AG04450 (cell line): ENCODE results near the gene TFAP2E. TPM values are rescaled to one million over a fixed set of nuclear protein-coding genes. Genes with fewer than 3 reads are reported as not detected.

Source experiments
- CTCF ChIA-PET: fragments of 300-600, 350-600 bp; formaldehyde crosslinking; extraction: SDS; loops from one replicate; lab custom pipeline; 2022; ENCODE audit warnings: antibody characterized with exemption, inconsistent platforms; lab: Charles Lee
- POLR2A ChIA-PET: fragments of 350-600 bp; formaldehyde crosslinking; extraction: SDS; loops from one replicate; lab custom pipeline; 2021; ENCODE audit warnings: antibody characterized with exemption, inconsistent platforms; lab: Yijun Ruan, JAX
- DNase-seq: peaks from one replicate; pipeline ENCODE4 v3.0.0-alpha.2; 2011; ENCODE audit warnings: low read depth, low spot score
- H3K27ac ChIP-seq: one replicate; pipeline ENCODE4 v1.5.1; 2012; ENCODE audit warnings: low read depth, low read length, control low read depth
- H3K27me3 ChIP-seq: one replicate; pipeline ENCODE4 v1.6.0; 2012; ENCODE audit warnings: low read length; ENCODE audit not compliant: control insufficient read depth, insufficient read depth
- H3K4me3 ChIP-seq: 2 replicates; pipeline ENCODE4 v1.5.1; 2011; ENCODE audit warnings: mild to moderate bottlenecking, low read depth, low read length, control low read depth
- H3K9me3 ChIP-seq: 2 replicates; pipeline ENCODE4 v1.5.1; 2012; ENCODE audit warnings: low read length; ENCODE audit not compliant: control insufficient read depth, insufficient read depth
- polyA minus RNA-seq: library from RNA; depleted of rRNA, polyadenylated mRNA; stranded (reverse); fragments of >200 nt; gene quantifications from 2 replicates; pipeline ENCODE4 v1.2.3, GENCODE V29; 2011; rRNA and poly(A)+ RNA removed
- polyA plus RNA-seq: library from polyadenylated mRNA; depleted of rRNA; stranded (reverse); fragments of >200 nt; gene quantifications from 2 replicates; pipeline ENCODE4 v1.2.3, GENCODE V29; 2011; rRNA removed
- TF ChIP-seq, protein P1 (sequence below): IDR thresholded peaks from 2 replicates; pipeline ENCODE4 v1.5.1; 2011; ENCODE audit warnings: low read depth, low read length, control low read depth, inconsistent platforms

TFAP2E gene
- 0.05 and 0.06 TPM in 2 replicates for polyA plus RNA-seq
- polyA minus RNA-seq = not detected in 2 replicates

DNA sequence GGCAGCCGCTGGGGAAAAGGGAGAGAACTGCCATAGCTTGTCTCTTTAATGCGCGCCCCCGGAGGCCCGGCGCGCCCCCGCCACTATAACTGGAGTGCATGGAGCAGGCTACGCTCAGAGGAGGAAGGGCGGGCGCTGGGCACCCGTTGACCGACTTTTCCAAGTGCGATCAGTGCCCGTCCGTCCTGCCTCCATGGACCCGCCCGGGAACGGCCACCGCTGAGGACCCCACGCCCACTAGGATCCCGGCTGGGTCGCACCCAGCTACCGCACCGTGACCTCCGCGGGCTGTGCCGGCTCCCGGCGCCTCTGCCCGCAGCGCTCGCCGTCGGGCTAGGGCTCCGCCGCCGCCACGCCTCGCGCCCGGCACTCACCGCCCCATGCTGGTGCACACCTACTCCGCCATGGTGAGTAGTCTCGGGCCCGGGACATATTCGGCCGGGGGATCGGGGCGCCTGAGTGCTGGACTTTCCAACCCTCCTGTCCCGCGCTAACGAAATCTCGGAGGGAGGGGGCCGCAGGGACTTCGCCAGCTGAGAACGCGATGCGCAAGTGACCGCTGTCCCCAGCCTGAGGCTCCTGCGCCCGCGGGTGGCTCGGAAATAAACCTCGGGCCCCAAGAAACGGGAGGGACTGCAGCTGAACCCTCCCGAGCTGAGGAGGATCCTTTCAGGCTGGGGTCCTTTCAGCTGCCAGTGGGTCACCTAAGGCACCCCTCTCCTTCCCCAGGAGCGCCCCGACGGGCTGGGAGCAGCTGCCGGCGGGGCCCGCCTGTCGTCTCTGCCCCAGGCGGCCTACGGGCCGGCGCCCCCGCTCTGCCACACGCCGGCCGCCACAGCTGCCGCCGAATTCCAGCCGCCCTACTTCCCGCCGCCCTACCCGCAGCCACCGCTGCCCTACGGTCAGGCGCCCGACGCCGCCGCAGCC is at the start of gene TFAP2E:
TFAP2E (plus strand) TSS at position 117 of the 927 bp plus-strand sequence; CDS start at position 381, 264 bp downstream.
- no peak within 1 kb of the TSS for H3K27ac ChIP-seq
- peaks cover 55% of the 10 kb centered on the region for H3K27me3 ChIP-seq
- POLR2A ChIA-PET = interaction anchor here (0.9 to 1.2 kb wide), 3 partner anchors 16 to 196 kb away, joined by 3 to 9 read pairs (median 3); partner anchors contain the start of genes CLSPN and NCDN
- peaks cover 5% of the 10 kb centered on the region; the same call in 1 of the 2 replicates for H3K9me3 ChIP-seq
- H3K4me3 ChIP-seq = peak within 1 kb of the TSS; percentile 60
- no peak for DNase-seq
- CTCF ChIA-PET = interaction anchor here (0.6 to 4.8 kb wide), 9 partner anchors 9 to 199 kb away, joined by 3 to 109 read pairs (median 4); partner anchors contain the start of gene CLSPN
- TF ChIP-seq, protein P1, sequence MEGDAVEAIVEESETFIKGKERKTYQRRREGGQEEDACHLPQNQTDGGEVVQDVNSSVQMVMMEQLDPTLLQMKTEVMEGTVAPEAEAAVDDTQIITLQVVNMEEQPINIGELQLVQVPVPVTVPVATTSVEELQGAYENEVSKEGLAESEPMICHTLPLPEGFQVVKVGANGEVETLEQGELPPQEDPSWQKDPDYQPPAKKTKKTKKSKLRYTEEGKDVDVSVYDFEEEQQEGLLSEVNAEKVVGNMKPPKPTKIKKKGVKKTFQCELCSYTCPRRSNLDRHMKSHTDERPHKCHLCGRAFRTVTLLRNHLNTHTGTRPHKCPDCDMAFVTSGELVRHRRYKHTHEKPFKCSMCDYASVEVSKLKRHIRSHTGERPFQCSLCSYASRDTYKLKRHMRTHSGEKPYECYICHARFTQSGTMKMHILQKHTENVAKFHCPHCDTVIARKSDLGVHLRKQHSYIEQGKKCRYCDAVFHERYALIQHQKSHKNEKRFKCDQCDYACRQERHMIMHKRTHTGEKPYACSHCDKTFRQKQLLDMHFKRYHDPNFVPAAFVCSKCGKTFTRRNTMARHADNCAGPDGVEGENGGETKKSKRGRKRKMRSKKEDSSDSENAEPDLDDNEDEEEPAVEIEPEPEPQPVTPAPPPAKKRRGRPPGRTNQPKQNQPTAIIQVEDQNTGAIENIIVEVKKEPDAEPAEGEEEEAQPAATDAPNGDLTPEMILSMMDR = no peak

DNA sequence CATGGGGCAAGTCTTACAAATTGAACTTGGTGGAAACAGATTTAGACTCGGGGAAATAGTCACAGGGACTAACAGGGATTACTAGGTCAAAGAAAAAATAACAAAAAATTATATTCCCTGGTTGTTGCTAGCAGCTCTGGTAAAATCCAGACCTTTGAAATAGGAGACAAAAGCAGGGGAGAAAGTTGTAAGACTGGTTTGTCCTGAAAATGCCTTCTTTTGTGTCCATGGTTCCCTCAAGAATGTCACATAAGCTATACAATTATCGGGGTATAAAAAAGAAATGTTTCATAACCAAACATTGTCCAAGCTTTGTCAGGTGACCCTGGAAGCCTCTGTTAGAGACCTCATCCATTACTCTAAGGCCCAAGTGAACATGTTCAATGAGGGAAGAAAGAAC is 49.0 kb upstream of the TFAP2E start:
- Histone ChIP-seq H3K27me3 (no peaks in the 10 kb centered on the region), H3K27ac (no peak overlapping the region), H3K4me3 (no peak overlapping the region), H3K9me3 (no peaks in the 10 kb centered on the region; the same call in 1 of the 2 replicates)
- CTCF ChIA-PET = no interaction called here
- TF ChIP-seq, protein P1 = no peak
- POLR2A ChIA-PET = no interaction called here
- DNase-seq = no peak

DNA sequence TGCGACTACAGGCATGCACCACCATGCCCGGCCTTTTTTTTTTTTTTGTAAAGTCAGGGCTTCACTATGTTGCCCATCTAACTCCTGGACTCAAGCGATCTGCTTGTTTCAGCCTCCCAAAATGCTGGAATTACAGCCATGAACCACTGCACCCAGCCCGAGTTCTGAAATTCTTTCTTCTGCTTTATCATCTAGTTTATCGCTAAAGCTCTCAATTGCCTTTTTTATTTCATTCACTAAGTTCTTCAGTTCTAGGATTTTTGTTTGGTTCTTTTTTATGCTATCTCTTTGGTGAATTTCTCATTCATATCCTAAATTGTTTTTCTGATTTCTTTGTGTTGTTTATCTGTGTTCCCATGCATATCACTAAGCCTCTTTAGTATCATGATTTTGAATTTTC is 42.9 kb upstream of the TFAP2E start:
- no peak overlapping the region for H3K27ac ChIP-seq
- H3K9me3 ChIP-seq = peaks cover 8% of the 10 kb centered on the region
- no peak overlapping the region for H3K4me3 ChIP-seq
- no peak for DNase-seq
- CTCF ChIA-PET = interaction anchor here (1.0 kb wide), 1 partner anchor 21 kb away, joined by 4 read pairs; no protein-coding TSS in a partner anchor
- POLR2A ChIA-PET = no interaction called here
- H3K27me3 ChIP-seq = no peaks in the 10 kb centered on the region
- TF ChIP-seq, protein P1 = no peak

GRCh38 chr1:35530946-35531345 is 42.2 kb upstream of the TFAP2E start:
- ChIA-PET CTCF (no interaction called here), POLR2A (no interaction called here)
- Histone ChIP-seq H3K9me3 (peaks cover 8% of the 10 kb centered on the region), H3K27ac (no peak overlapping the region), H3K27me3 (no peaks in the 10 kb centered on the region), H3K4me3 (no peak overlapping the region)
- TF ChIP-seq, protein P1 = no peak
- DNase-seq = no peak

- TF ChIP-seq, protein P1 = no peak
- H3K4me3 ChIP-seq = no peak overlapping the region
- ChIA-PET POLR2A (no interaction called here), CTCF (no interaction called here)
- H3K27me3 ChIP-seq = no peaks in the 10 kb centered on the region
- DNase-seq = no peak
- H3K27ac ChIP-seq = no peak overlapping the region
- peaks cover 8% of the 10 kb centered on the region for H3K9me3 ChIP-seq
These were observed 41.7 kb upstream of the TFAP2E start for GRCh38 chr1:35531368-35531767.
